Superior temporal gyrus (tissue), 1 donor: ENCODE measurements around the gene TST.
"Not testable (repeated sequence)": the region's sequence is repeated elsewhere in the genome, so short reads cannot be mapped to it uniquely, and the experiment has no call there.

ENCODE experiments used
- DNase-seq: peaks from one replicate; pipeline ENCODE4 v3.0.0-alpha.2; 2016; ENCODE audit errors: extremely low spot score

The TST gene

GRCh38 chr22:37014415-37014806 lies 4.8 kb downstream of the TST start:
- no peak for DNase-seq

DNA sequence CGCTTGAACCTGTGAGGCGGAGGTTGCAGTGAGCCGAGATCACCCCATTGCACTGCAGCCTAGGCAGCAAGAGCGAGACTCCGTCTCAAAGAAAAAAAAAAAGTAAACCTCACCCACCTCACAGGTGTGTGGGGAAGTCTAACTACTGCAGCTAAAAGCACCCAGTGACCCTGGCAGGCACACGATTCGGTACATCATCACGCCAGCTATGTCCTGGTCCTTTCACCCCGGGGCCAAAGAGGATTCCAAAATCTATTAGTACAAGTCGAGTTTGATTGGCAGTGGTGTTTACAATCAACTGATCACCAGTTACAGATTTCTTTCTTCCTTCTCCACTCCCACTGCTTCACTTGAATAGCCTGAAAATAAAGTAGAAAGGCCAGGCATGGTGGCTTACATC lies 6.3 kb downstream of the TST start:
- DNase-seq = no peak

- DNase-seq = no peak
Measured at GRCh38 chr22:37012262-37012904, 6.9 kb downstream of the TST start.

DNA sequence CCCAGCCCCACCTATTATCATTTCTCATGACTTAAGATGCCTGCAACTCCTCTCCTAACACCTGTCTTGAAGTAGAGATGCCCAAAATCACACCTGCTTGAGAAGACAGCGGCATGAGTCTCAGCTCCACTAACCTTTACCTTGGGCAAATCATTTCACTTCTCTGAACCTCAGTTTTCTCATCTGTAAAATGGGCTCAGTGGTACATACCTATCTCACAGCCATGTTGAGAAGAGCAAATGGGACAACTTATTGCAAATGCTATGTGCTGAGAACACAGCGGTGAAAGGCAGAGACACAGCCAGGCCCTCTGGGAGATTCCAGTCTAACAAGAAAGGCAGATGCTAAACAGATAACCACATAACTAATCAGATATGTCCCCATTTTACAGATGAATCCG lies 7.8 kb downstream of the TST start:
- DNase-seq = no peak

DNA sequence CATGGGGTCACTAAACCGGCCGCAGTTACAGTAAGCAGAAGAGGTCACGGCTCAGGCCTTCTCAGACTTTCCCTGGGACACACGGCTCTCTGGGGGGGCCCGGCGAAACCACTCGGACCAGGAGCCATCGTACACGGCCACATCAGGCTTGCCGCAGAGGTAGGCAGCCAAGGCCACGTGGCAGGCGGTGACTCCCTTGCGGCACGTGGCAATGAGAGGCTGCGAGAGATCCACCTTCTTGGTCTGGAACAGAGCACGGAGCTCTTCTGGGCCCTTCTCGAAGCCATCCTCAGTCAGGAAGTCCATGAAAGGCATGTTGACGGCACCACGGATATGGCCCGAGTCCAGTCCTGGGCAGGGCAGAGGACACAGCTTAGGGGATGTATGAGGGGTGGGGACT lies 8.3 kb downstream of the TST start:
- DNase-seq = no peak

DNA sequence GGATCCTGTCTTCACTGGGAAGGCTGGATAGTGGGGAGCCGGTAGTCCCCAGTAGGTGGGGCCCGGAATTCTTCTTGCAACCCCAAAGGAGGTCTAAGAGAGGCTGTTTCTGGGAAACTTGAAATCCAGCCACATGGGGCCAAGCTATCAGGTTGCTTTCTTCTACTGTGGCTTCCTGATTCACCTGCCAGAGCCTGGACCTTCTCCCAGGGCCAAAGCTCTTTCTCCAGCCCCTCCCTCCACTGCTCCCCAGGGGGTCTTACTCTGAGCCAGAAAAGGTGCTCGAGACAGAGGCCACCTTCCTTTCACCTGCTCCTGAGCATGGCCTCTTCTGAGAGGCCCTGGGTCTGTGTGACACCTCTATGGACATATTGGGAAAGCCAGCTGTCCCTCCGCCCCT lies 9.1 kb downstream of the TST start:
- no peak for DNase-seq

DNA sequence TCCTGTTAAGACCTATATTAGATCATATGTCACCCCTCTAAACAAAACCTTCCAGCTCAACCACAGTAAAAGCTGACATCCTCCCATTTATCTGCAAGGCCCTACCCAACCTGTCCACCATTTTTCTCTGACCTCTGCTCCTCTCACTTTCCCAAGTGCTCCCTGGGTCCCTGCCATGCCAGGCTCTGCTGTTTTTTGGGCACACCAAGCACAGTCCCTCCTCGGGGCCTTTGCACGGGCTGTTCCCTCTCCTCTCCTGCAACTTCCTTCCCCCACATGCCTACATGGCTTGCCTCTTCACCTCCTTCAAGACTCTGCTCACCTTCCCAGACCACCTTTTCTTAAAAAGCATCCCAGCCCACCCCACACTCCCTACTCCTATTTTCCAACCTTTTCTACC lies 9.8 kb downstream of the TST start:
- DNase-seq = no peak

DNA sequence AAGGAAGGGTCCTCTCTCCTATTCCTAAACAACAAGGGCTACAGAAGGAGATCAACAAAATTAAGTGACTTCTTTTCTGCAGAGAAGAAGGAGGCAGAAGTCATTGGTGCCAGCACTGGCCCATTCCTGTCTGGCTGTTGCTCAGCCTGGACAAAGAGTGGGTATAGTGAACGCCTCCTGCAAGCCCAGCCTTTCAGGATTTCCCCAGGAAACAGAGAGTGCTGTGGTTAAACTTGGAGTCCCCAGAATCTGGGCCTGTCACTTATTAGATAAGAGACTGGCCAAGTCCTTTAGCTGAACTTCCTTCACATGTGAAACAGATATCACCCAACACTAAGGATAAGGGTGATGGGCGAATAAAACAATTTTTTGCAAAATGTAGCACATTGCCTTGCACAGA lies 10.9 kb downstream of the TST start:
- no peak for DNase-seq

GRCh38 chr22:37007651-37008050 lies 11.6 kb downstream of the TST start:
- no peak for DNase-seq

DNA sequence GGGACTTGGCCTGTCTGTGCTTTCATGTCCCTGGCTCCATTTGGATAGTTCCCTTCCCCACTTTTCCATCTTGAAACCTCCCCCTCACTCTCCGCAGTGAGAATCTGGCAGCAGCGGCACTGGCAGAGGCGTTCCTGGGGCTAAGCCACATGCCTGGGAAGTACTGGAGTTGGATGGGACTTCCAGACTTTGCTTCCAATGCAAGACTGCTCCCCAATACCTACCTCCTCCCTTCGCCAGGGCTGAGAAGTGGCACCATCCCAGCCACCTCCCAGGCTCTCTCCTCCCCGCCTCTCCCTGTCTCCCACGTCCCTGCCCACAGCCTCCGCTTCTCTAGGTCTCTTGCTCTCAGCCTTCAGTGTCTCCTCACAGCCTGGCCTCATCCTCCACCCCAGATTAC lies 16.6 kb downstream of the TST start:
- peak; percentile 46 for DNase-seq

DNA sequence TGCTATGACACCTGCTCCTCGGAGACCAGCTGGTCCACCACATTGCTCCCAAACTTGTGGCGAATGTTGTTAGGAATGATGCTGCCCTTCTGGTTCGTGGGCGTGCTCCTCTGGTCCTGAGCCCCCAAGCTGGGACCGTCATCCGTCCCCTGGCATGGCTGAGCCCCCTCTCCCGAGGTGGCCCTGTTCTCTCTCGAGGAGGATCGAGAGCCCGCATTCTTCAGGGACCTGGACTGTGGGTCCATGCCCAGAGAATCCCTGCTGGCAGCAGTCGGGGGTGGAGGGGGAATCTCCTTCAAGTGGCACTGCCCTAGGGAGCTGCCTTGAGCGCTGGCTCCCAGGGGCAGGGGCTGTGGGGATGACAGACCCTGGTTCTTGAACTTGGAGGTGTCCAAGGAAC lies 17.4 kb downstream of the TST start:
- no peak for DNase-seq

DNA sequence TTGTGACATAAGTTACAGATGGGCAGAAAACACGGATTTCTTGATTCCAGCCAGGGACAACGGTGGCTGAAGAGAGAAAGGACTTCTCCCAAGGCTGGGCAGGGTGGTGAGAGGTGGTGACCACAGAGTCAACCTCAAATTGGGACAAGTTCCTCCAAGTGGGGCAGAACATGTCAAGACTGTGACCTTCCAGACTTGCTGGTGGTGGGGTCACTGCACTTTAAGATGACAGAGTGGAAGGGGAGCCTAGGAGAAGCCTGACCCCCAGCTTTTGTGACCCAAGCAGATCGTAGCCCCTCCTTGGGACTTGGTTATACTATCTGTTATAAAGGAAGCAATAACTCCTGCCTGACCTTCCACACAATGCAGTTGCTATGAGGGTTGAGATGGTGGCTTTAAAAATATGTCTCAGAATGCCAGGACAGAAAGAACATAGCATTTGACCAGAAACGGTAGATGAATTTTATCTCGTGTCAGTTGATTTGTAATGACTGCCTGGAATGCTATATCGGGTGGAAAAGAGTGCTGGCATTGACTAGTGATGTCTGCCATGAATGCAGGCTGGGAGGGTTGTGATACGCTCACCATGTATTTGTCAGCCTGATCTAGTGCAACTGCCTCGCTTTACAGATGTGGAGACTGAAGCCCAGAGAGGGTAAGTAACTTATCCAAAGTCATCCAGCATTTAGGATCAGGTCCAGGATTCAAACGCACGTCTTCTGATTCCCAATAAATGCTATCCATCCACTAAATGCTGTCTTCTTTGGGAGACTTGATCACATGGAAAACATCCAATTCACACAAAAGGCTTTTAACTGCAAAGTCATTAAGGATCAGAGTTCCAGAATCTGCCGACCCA lies 18.3 kb downstream of the TST start:
- DNase-seq = no peak

GRCh38 chr22:36999463-36999862 lies 19.8 kb downstream of the TST start:
- DNase-seq = no peak

GRCh38 chr22:36998620-36999351 lies 20.5 kb downstream of the TST start:
- DNase-seq = no peak

GRCh38 chr22:36997746-36998145 lies 21.5 kb downstream of the TST start:
- no peak for DNase-seq

DNA sequence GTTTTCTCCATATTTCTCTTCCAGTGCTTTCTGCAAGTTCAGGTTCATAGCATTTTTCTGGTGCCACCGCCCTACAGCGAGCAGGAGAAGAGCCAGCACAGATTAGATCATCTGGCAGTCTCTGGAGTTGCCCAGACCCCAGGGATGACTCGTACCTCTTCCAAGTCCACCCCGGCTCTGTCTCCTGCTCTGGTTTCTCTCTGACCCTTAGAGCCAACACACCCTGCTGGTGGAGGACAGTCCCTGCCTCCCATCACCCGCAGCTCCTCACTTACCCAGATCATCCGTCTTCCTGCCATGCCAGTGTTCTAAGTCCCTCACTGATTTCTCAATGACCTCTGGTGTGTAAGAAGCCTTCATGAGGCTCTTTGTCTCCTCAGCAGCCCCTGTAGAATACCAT lies 28.0 kb downstream of the TST start:
- no peak for DNase-seq

GRCh38 chr22:36990457-36990856 lies 28.8 kb downstream of the TST start:
- DNase-seq = no peak

DNA sequence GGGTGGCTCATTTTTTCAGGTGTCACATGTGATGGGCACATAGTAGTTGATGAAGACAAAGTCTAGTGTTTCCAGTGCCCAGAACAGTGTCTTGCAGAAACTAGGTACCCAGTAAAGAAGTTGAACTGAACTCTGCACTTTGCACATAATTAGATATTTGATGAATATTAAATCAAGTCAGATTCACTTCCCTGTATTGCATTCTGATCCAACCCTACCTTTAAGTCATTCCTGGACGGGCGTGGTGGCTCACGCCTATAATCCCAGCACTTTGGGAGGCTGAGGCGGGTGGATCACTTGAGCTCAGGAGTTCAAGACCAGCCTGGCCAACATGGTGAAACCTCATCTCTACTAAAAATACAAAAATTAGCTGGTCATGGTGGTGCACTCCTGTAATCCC lies 30.2 kb downstream of the TST start:
- not testable (repeated sequence) for DNase-seq

DNA sequence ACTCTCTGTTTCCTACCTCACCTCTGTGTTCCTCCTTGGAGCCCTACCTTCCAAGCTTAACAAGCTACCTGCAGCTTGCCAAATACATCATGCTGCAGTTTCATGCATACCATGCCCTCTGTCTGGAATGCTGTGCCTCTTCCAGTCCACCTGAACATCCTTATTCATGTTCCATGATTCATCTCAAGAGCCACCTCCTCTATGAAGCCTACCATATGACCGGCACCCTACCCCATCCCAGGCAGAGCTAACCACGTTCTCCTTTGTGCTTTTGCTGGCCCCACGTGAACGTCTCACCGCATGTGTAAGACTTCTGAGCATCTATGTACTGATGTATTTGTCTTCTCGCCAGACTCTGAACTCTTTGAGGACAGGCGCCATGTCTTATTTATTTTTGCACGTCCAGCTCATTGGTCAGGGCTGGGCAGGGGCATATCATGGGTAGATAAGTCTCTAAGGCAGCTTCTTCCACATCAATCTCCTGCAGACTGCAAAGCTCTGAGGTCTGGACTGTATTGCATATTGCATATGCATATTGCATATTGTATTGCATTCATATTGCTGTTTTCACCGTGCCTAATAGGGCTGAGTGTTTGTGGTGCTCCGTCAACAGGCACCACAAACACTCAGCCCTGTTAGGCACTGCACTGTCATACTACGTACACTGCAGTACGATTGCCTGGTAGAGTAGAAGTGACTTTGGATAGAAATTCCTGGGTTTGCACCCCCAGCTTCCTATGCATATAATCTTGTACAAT lies 31.0 kb downstream of the TST start:
- no peak for DNase-seq

- no peak for DNase-seq
Measured at GRCh38 chr22:36986242-36986821, 32.9 kb downstream of the TST start.

DNA sequence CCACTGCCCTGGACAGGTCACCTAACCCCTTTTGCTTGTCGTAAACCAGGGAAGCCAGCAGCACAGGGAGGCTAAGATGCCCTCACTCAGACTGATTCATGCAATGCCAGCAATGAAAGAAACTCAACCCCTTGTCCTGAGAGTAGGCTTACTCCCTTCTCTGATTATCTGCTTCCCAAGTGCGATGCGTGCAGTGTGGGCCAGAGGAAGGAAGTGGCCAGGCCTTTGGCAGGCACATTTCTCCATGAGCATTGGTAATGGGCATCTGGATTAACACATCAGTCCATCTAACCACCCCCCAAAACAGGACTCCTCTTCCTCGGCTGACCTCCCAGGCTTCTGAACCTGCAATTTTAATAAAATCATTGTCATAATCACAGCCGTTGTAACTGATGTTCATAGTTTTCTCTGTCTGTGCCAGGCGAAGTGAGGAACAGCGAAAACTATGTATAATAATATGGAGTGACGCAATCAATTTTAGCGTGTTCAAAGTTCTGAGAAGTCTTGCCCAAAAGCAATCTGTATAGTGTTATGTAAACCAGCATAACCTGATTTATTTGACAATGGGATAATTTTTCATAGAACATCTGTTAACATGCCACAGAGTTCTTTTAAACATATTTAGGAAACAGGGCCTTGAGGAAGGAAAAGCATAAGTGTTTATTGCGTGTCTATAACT lies 33.9 kb downstream of the TST start:
- no peak for DNase-seq
